Fibroblast of villous mesenchyme (primary cell): Measurements from ENCODE around the gene SUSD1. TPM values are rescaled to one million over a fixed set of nuclear protein-coding genes. Genes with fewer than 3 reads are reported as not detected.

Experiments used
- DNase-seq: peaks from one replicate; pipeline ENCODE4 v3.0.0-alpha.2; 2010; ENCODE audit warnings: low read depth
- H3K4me3 ChIP-seq: 2 replicates; pipeline ENCODE4 v1.5.1; 2011; ENCODE audit warnings: low read depth, mild to moderate bottlenecking, low read length
- total RNA-seq: library from RNA; depleted of rRNA; stranded (reverse); fragments of >200 nt; gene quantifications from 2 replicates; pipeline ENCODE4 v1.2.3, GENCODE V29; 2012
- TF ChIP-seq, protein P1 (sequence below): IDR thresholded peaks from 2 replicates; pipeline ENCODE4 v1.5.1; 2012; ENCODE audit warnings: low read depth, mild to moderate bottlenecking, low read length; ENCODE audit not compliant: insufficient read depth

The SUSD1 gene
- total RNA-seq, 1 donor: 29.8 TPM

DNA sequence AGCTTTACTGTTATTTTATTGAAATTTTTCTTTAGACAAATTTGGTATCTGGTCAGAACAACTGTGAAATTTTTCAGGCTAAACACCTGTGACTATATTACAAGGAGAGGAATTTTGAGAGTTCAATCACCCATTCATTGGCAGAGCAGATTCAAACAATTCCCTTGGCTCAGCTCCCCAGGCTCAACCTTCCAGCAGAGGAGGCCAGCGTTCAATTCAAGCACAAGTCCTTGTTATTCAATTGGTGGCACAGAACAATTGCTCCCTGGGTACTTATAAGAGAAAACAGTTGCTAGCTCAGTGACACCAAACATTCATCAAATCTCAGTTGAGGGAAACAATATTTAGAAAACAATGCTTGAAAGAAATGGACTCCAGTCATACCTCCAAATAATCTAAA, 83.3 kb downstream of the SUSD1 start:
- peak; percentile 22 for DNase-seq

DNA sequence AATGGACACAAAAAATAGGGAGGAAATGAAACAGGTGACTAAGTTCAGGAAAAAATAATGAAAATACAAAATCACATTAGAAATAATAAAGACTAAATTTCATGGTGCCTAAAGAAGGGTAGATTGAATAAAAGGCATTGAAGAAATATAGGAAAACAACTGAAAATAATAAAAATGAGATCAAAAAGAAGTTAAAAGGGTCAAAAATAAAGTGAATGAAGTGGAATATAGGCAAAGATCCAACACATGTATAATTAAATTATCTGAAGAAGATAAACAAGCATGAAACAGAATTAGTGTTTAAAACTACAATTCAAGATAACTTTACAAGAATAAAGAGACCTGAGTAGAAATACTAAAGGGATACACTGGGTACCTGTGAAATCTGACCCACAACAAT, 87.6 kb downstream of the SUSD1 start:
- no peak for DNase-seq
- TF ChIP-seq, protein P1, sequence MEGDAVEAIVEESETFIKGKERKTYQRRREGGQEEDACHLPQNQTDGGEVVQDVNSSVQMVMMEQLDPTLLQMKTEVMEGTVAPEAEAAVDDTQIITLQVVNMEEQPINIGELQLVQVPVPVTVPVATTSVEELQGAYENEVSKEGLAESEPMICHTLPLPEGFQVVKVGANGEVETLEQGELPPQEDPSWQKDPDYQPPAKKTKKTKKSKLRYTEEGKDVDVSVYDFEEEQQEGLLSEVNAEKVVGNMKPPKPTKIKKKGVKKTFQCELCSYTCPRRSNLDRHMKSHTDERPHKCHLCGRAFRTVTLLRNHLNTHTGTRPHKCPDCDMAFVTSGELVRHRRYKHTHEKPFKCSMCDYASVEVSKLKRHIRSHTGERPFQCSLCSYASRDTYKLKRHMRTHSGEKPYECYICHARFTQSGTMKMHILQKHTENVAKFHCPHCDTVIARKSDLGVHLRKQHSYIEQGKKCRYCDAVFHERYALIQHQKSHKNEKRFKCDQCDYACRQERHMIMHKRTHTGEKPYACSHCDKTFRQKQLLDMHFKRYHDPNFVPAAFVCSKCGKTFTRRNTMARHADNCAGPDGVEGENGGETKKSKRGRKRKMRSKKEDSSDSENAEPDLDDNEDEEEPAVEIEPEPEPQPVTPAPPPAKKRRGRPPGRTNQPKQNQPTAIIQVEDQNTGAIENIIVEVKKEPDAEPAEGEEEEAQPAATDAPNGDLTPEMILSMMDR: no peak
- no peak overlapping the region for H3K4me3 ChIP-seq

More for the DNA sequence above, 83.3 kb downstream of the SUSD1 start:
- TF ChIP-seq, protein P1: peak; percentile 46
- no peak overlapping the region for H3K4me3 ChIP-seq

GRCh38 chr9:112086627-112087026, 88.5 kb downstream of the SUSD1 start:
- peak; percentile 60 for DNase-seq
- TF ChIP-seq, protein P1: peak; percentile 58

DNA sequence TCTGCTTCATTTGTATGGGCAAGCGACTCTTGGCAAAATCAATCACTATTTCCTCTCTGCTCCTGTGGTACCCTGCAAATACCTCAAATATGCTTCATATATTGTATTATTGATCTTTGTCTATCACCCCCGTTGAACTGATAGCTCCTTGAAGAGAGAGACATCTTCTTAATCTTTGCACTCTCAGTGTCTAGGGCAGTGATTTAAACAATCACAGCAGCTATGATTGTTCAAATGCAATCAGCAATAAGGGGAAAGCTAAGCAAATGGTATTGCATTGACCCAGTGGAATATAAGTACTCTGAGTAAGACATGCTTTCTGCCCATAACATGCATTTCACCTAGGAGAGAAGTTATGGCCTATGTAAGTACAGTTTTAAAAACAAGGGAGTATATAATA, 90.2 kb downstream of the SUSD1 start:
- TF ChIP-seq, protein P1: no peak
- no peak overlapping the region for H3K4me3 ChIP-seq
- DNase-seq: no peak

More at GRCh38 chr9:112086627-112087026, 88.5 kb downstream of the SUSD1 start:
- no peak overlapping the region for H3K4me3 ChIP-seq

- no peak overlapping the region for H3K4me3 ChIP-seq
- TF ChIP-seq, protein P1: no peak
- no peak for DNase-seq
Observed at GRCh38 chr9:112084334-112084733, 90.8 kb downstream of the SUSD1 start.

GRCh38 chr9:112081918-112082729, 93.0 kb downstream of the SUSD1 start:
- no peak overlapping the region for H3K4me3 ChIP-seq
- TF ChIP-seq, protein P1: no peak
- no peak for DNase-seq
